Keratinocyte (primary cell): Measurements from ENCODE around the gene ZNF490. TPM values are rescaled to one million over a fixed set of nuclear protein-coding genes. Genes with fewer than 3 reads are reported as not detected.

Experiments
- DNase-seq: peaks from one replicate; pipeline ENCODE4 v3.0.0-alpha.2; 2011; ENCODE audit warnings: low read depth, missing footprints, low spot score
- FAIRE-seq: peaks from 2 replicates; lab custom pipeline; 2011; peaks lifted over from hg19 to GRCh38; lab: Jason Lieb, UNC
- H2AFZ ChIP-seq: 2 replicates; pipeline ENCODE4 v1.6.0; 2012; ENCODE audit warnings: low read length, control low read depth, inconsistent platforms; ENCODE audit not compliant: control insufficient read depth
- H3K27ac ChIP-seq: 2 replicates; pipeline ENCODE4 v1.5.1; 2011; ENCODE audit warnings: low read length; ENCODE audit not compliant: control insufficient read depth, insufficient read depth
- H3K27me3 ChIP-seq: 3 replicates; pipeline ENCODE4 v1.6.0; 2011; ENCODE audit warnings: low read length; ENCODE audit not compliant: control insufficient read depth, insufficient read depth; ENCODE audit errors: extremely low read depth
- H3K36me3 ChIP-seq, 2 experiments: 2 replicates in 1 of 2; 3 replicates in 1 of 2; pipeline ENCODE4 v1.5.1; 2011; ENCODE audit warnings: low read length in 2 of 2, mild to moderate bottlenecking in 1 of 2; ENCODE audit not compliant: control insufficient read depth in 2 of 2, insufficient read depth in 2 of 2; ENCODE audit errors: extremely low read depth in 1 of 2
- H3K4me1 ChIP-seq: 3 replicates; pipeline ENCODE4 v1.5.1; 2011; ENCODE audit warnings: low read length; ENCODE audit not compliant: control insufficient read depth, insufficient read depth; ENCODE audit errors: extremely low read depth
- H3K4me2 ChIP-seq: 3 replicates; pipeline ENCODE4 v1.6.0; 2011; ENCODE audit warnings: low read depth, low read length; ENCODE audit not compliant: control insufficient read depth, insufficient read depth; ENCODE audit errors: extremely low read depth
- H3K4me3 ChIP-seq, 3 experiments: fragments of 200-600 bp in 1 of 3; sonication (generic) in 1 of 3; 2 replicates in 2 of 3; 3 replicates in 1 of 3; pipeline ENCODE4 v1.5.1; 2011 to 2016; ENCODE audit warnings: low read length in 3 of 3, mild to moderate bottlenecking in 3 of 3, control low read depth in 2 of 3, inconsistent platforms in 1 of 3, low read depth in 1 of 3, mixed read lengths in 1 of 3, mixed run types in 1 of 3, moderate library complexity in 1 of 3; ENCODE audit not compliant: control insufficient read depth in 2 of 3, insufficient read depth in 2 of 3; ENCODE audit errors: extremely low read depth in 1 of 3
- H3K79me2 ChIP-seq: 2 replicates; pipeline ENCODE4 v1.6.0; 2012; ENCODE audit warnings: low read length; ENCODE audit not compliant: control insufficient read depth, insufficient read depth
- H3K9ac ChIP-seq: 3 replicates; pipeline ENCODE4 v1.6.0; 2011; ENCODE audit warnings: low read length; ENCODE audit not compliant: control insufficient read depth, insufficient read depth; ENCODE audit errors: extremely low read depth
- H3K9me1 ChIP-seq: 3 replicates; pipeline ENCODE4 v1.6.0; 2011; ENCODE audit warnings: low read length; ENCODE audit not compliant: control insufficient read depth, insufficient read depth; ENCODE audit errors: extremely low read depth
- H3K9me3 ChIP-seq: 2 replicates; pipeline ENCODE4 v1.5.1; 2012; ENCODE audit warnings: low read depth, low read length; ENCODE audit not compliant: control insufficient read depth
- H4K20me1 ChIP-seq: 3 replicates; pipeline ENCODE4 v1.6.0; 2011; ENCODE audit warnings: low read length; ENCODE audit not compliant: control insufficient read depth, insufficient read depth; ENCODE audit errors: extremely low read depth
- EZH2 ChIP-seq: IDR thresholded peaks from one replicate; pipeline ENCODE4 v1.6.1; 2012; ENCODE audit warnings: inconsistent platforms, mild to moderate bottlenecking, low read length, moderate library complexity
- dilution Hi-C: fragments of 300-500 bp; cut with MboI; formaldehyde crosslinking; loops from one replicate; pipeline ENCODE4 v1.7.0; 2020; ENCODE audit warnings: low sequenced_read_pairs; ENCODE audit not compliant: extremely low pct_ligation_motif_present
- polyA plus RNA-seq, 5 experiments: library from polyadenylated mRNA; depleted of rRNA in 3 of 5; stranded (reverse) in 3 of 5; stranded (forward) in 1 of 5; unstranded in 1 of 5; fragments of >200 nt; gene quantifications; 1 replicate in 1 of 5; 2 replicates in 3 of 5; 3 replicates in 1 of 5; pipeline versions ENCODE4 v1.2.1 to v1.2.3, GENCODE V29; 2011 to 2012; ENCODE audit warnings: missing spikeins in 2 of 5, low read depth in 1 of 5, low replicate concordance in 1 of 5
- TF ChIP-seq, protein P1 (sequence below), 3 experiments: IDR thresholded peaks in 1 of 3; conservative IDR thresholded peaks in 1 of 3; optimal IDR thresholded peaks in 1 of 3; 2 replicates in 2 of 3; 3 replicates in 1 of 3; pipeline versions ENCODE3 to v1.5.1; 2011; ENCODE audit warnings: low read length in 3 of 3, mild to moderate bottlenecking in 3 of 3, moderate library complexity in 2 of 3, control low read depth in 1 of 3, inconsistent platforms in 1 of 3; ENCODE audit not compliant: insufficient read depth in 2 of 3; ENCODE audit errors: extremely low read depth in 1 of 3

The ZNF490 gene
- polyA plus RNA-seq, 1 donor (not counting 4 experiments of a cell fraction or from before 2014, with no cell fraction given), result 3.2 TPM

GRCh38 chr19:12642506-12642905 lies 31.9 kb upstream of the ZNF490 start:
- peaks cover 0 to 4% of the 10 kb centered on the region in 2 experiments for H3K36me3 ChIP-seq
- H3K4me2 ChIP-seq, result no peak overlapping the region
- H3K4me3 ChIP-seq, result no peak overlapping the region
- FAIRE-seq (no peak), DNase-seq (no peak)
- no peaks in the 10 kb centered on the region for H4K20me1 ChIP-seq
- H2AFZ ChIP-seq, result no peak overlapping the region
- H3K9me3 ChIP-seq, result no peaks in the 10 kb centered on the region
- dilution Hi-C loops, result no loop called here
- H3K9ac ChIP-seq, result no peak overlapping the region
- peaks cover 4% of the 10 kb centered on the region for H3K4me1 ChIP-seq
- no peaks in the 10 kb centered on the region for H3K79me2 ChIP-seq
- no peak for TF ChIP-seq EZH2
- TF ChIP-seq, protein P1, sequence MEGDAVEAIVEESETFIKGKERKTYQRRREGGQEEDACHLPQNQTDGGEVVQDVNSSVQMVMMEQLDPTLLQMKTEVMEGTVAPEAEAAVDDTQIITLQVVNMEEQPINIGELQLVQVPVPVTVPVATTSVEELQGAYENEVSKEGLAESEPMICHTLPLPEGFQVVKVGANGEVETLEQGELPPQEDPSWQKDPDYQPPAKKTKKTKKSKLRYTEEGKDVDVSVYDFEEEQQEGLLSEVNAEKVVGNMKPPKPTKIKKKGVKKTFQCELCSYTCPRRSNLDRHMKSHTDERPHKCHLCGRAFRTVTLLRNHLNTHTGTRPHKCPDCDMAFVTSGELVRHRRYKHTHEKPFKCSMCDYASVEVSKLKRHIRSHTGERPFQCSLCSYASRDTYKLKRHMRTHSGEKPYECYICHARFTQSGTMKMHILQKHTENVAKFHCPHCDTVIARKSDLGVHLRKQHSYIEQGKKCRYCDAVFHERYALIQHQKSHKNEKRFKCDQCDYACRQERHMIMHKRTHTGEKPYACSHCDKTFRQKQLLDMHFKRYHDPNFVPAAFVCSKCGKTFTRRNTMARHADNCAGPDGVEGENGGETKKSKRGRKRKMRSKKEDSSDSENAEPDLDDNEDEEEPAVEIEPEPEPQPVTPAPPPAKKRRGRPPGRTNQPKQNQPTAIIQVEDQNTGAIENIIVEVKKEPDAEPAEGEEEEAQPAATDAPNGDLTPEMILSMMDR (optimal IDR thresholded peaks at IDR 0.05 in 1 of 3, IDR thresholded peaks at IDR 0.05 in 1 of 3, conservative IDR thresholded peaks at IDR 0.05 in 1 of 3; ENCODE audit: extremely low read depth in 1 of 3, insufficient read depth in 2 of 3, low read length in 3 of 3), result no peak
- H3K27ac ChIP-seq, result no peak overlapping the region
- no peaks in the 10 kb centered on the region for H3K27me3 ChIP-seq
- no peaks in the 10 kb centered on the region for H3K9me1 ChIP-seq

DNA sequence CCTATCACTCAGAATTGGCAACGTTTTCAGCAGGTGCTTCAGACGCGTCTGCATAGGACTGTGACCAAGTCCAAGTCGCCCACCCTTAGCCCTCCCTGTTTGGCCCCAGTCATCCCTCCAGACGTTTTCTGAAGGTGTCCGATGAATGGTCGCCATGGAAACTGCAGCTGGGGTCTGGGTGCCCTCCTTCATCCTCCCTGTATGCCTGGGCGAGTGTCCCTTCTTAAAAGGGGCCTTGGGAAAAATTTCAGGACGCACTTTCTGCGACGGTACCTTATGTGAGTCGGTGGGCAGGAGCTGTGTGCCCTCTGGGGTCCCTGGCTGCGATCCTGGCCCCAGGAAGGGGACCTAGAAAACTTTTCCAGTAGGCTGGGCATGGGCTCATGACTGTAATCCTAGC lies 30.8 kb upstream of the ZNF490 start:
- Histone ChIP-seq H3K9me3 (no peaks in the 10 kb centered on the region), H4K20me1 (no peaks in the 10 kb centered on the region), H3K4me2 (no peak overlapping the region), H3K4me3 (no peak overlapping the region), H3K9ac (no peak overlapping the region), H3K36me3 (no peaks in the 10 kb centered on the region), H3K4me1 (peaks cover 4% of the 10 kb centered on the region), H3K27me3 (no peaks in the 10 kb centered on the region), H3K27ac (no peak overlapping the region), H3K9me1 (no peaks in the 10 kb centered on the region), H3K79me2 (no peaks in the 10 kb centered on the region), H2AFZ (no peak overlapping the region)
- no peak for TF ChIP-seq EZH2
- TF ChIP-seq, protein P1 (optimal IDR thresholded peaks at IDR 0.05 in 1 of 3, IDR thresholded peaks at IDR 0.05 in 1 of 3, conservative IDR thresholded peaks at IDR 0.05 in 1 of 3; ENCODE audit: extremely low read depth in 1 of 3, insufficient read depth in 2 of 3, low read length in 3 of 3), result no peak
- DNase-seq (no peak), FAIRE-seq (no peak)
- dilution Hi-C loops, result no loop called here
